GM19324 (cell line): Measurements from ENCODE around the gene RHBDF1.
"Not testable (repeated sequence)": the region's sequence is repeated elsewhere in the genome, so short reads cannot be mapped to it uniquely, and the experiment has no call there.

Experiments
- ATAC-seq: cut with Tn5 transposase; IDR thresholded peaks from one replicate; pipeline ENCODE4 v1.9.1; 2021; ENCODE audit warnings: mild to moderate bottlenecking, moderate library complexity; ENCODE audit not compliant: unreplicated experiment, low FRiP score

The RHBDF1 gene

GRCh38 chr16:61879-62281 is 10.6 kb downstream of the RHBDF1 start:
- no peak for ATAC-seq

GRCh38 chr16:60929-61878 is 11.2 kb downstream of the RHBDF1 start:
- no peak for ATAC-seq

GRCh38 chr16:60166-60565 is 12.3 kb downstream of the RHBDF1 start:
- no peak for ATAC-seq

GRCh38 chr16:59440-60059 is 12.9 kb downstream of the RHBDF1 start:
- ATAC-seq = no peak

GRCh38 chr16:58491-59439 is 13.7 kb downstream of the RHBDF1 start:
- ATAC-seq = no peak

GRCh38 chr16:57711-58110 is 14.7 kb downstream of the RHBDF1 start:
- no peak for ATAC-seq

GRCh38 chr16:56231-56927 is 16.1 kb downstream of the RHBDF1 start:
- ATAC-seq = no peak

GRCh38 chr16:55571-56136 is 16.8 kb downstream of the RHBDF1 start:
- ATAC-seq = no peak

- no peak for ATAC-seq
Measured at GRCh38 chr16:54237-54581, 18.2 kb downstream of the RHBDF1 start.

- ATAC-seq = peak; percentile 93
Measured at GRCh38 chr16:53346-54236, 18.8 kb downstream of the RHBDF1 start, which contains the start of the genes POLR3K and SNRNP25. TSS of gene POLR3K (minus strand) at chr16:53608. CDS start at chr16:53586, 22 bp downstream. TSS of gene SNRNP25 (plus strand) at chr16:53828. CDS start at chr16:54017, 189 bp downstream.

- ATAC-seq = no peak
Measured at GRCh38 chr16:50769-51591, 21.5 kb downstream of the RHBDF1 start.

- no peak for ATAC-seq
Measured at GRCh38 chr16:47234-47633, 25.2 kb downstream of the RHBDF1 start.

GRCh38 chr16:46510-46909 is 25.9 kb downstream of the RHBDF1 start:
- not testable (repeated sequence) for ATAC-seq

GRCh38 chr16:45454-45853 is 27.0 kb downstream of the RHBDF1 start:
- no peak for ATAC-seq

GRCh38 chr16:44655-45054 is 27.8 kb downstream of the RHBDF1 start:
- ATAC-seq = no peak

- ATAC-seq = no peak
Measured at GRCh38 chr16:43294-43693, 29.1 kb downstream of the RHBDF1 start.

GRCh38 chr16:42691-43090 is 29.7 kb downstream of the RHBDF1 start:
- ATAC-seq = no peak

GRCh38 chr16:42069-42457 is 30.4 kb downstream of the RHBDF1 start:
- ATAC-seq = no peak
